HG02885 (cell line): ENCODE data around the gene STK17A.
A peak's percentile ranks its signal among the peaks of the same experiment; 100 is the strongest.

Experiments
- ATAC-seq: cut with Tn5 transposase; IDR thresholded peaks from one replicate; pipeline ENCODE4 v1.9.1; 2021; ENCODE audit warnings: mild to moderate bottlenecking; ENCODE audit not compliant: unreplicated experiment, poor library complexity

Gene STK17A

GRCh38 chr7:43629857-43630256 lies 46.9 kb downstream of the STK17A start:
- no peak for ATAC-seq

- no peak for ATAC-seq
Observed at GRCh38 chr7:43630482-43630881, 47.6 kb downstream of the STK17A start.

- ATAC-seq = peak; percentile 54
Observed at GRCh38 chr7:43631559-43631958, 48.7 kb downstream of the STK17A start.

GRCh38 chr7:43632746-43633145 lies 49.8 kb downstream of the STK17A start:
- ATAC-seq = no peak

GRCh38 chr7:43634384-43634783 lies 51.5 kb downstream of the STK17A start:
- no peak for ATAC-seq

GRCh38 chr7:43636093-43636492 lies 53.2 kb downstream of the STK17A start:
- ATAC-seq = no peak

- no peak for ATAC-seq
Observed at GRCh38 chr7:43637114-43637806, 54.4 kb downstream of the STK17A start.

GRCh38 chr7:43639858-43640491 lies 57.1 kb downstream of the STK17A start:
- no peak for ATAC-seq

GRCh38 chr7:43640679-43641078 lies 57.8 kb downstream of the STK17A start:
- no peak for ATAC-seq

- ATAC-seq = no peak
Observed at GRCh38 chr7:43642897-43643630, 60.2 kb downstream of the STK17A start.

GRCh38 chr7:43643846-43644245 lies 60.9 kb downstream of the STK17A start:
- ATAC-seq = no peak

- no peak for ATAC-seq
Observed at GRCh38 chr7:43645699-43646226, 62.9 kb downstream of the STK17A start.

GRCh38 chr7:43646603-43647338 lies 63.9 kb downstream of the STK17A start:
- ATAC-seq = no peak

GRCh38 chr7:43647339-43647672 lies 64.4 kb downstream of the STK17A start:
- no peak for ATAC-seq

GRCh38 chr7:43647673-43648472 lies 65.0 kb downstream of the STK17A start:
- no peak for ATAC-seq

- peak; percentile 72 for ATAC-seq
Observed at GRCh38 chr7:43648473-43649406, 65.8 kb downstream of the STK17A start.

- peak; percentile 72 for ATAC-seq
Observed at GRCh38 chr7:43649755-43650274, 66.9 kb downstream of the STK17A start.

GRCh38 chr7:43650457-43651052 lies 67.6 kb downstream of the STK17A start:
- ATAC-seq = no peak
